ENCODE measurements around the gene SETD1A.

Gene SETD1A

DNA sequence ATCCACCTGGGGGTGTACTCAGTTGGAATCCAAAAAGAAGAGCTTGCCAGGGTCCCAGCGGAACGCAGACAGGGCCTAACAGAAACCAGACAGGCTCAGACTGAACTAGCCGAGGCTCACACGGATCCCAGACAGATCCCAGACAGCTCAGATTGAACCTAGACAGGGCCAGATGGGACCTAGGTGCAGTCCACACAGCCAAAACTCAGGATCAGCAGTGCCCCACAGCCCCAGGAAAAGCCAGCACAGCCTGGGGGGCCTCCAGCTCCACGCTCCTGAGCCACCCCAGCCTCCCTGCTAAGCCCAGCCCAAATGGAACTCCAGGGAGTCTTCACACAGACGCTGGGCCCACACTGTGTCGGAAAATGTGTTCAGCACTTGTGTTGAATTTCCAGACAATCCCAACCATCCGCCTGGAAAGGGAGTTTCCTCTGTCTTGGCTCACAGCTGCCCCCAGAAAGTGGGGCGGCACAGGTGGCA lies 45.3 kb downstream of the SETD1A start:
- H3K4me3 Mint-ChIP-seq, result peak overlapping the region in 1 of 3 experiments; percentile 30
- no peaks in the 10 kb centered on the region for H3K36me3 Mint-ChIP-seq (ENCODE audit: low read depth)
- H3K27ac Mint-ChIP-seq, result peak overlapping the region; percentile 69 to 90 (median 70)
- H3K27me3 Mint-ChIP-seq (ENCODE audit: low read depth), result peaks cover 6% of the 10 kb centered on the region
- peaks cover 40% of the 10 kb centered on the region for H3K4me1 Mint-ChIP-seq
- TF ChIP-seq, protein P1, sequence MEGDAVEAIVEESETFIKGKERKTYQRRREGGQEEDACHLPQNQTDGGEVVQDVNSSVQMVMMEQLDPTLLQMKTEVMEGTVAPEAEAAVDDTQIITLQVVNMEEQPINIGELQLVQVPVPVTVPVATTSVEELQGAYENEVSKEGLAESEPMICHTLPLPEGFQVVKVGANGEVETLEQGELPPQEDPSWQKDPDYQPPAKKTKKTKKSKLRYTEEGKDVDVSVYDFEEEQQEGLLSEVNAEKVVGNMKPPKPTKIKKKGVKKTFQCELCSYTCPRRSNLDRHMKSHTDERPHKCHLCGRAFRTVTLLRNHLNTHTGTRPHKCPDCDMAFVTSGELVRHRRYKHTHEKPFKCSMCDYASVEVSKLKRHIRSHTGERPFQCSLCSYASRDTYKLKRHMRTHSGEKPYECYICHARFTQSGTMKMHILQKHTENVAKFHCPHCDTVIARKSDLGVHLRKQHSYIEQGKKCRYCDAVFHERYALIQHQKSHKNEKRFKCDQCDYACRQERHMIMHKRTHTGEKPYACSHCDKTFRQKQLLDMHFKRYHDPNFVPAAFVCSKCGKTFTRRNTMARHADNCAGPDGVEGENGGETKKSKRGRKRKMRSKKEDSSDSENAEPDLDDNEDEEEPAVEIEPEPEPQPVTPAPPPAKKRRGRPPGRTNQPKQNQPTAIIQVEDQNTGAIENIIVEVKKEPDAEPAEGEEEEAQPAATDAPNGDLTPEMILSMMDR (IDR thresholded peaks at IDR 0.05; ENCODE audit: unreplicated experiment in 3 of 3), result no peak
- no peaks in the 10 kb centered on the region for H3K9me3 Mint-ChIP-seq

DNA sequence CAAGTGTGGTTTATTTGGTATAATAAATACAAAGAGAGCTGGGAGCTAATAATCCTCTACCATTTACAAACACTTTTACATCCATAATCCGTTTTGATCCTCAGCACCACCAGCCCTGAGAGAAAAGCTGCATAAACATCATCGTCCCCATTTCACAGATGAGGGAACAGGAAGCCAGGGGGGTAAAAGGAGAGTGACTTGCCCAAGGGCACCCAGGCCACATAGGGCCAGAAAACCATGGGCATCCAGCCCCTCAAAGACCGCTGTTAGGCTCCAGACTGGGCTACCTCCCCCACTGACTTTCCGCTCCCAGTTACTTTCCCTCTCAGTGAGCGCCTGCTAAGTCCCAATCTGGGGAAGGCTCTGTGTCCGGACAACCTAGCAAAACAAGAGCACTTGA lies 46.2 kb downstream of the SETD1A start:
- Mint-ChIP-seq H3K4me3 (peak overlapping the region in 1 of 3 experiments; percentile 2), H3K9me3 (no peaks in the 10 kb centered on the region), H3K4me1 (peaks cover 35% of the 10 kb centered on the region), H3K36me3 (ENCODE audit: low read depth) (no peaks in the 10 kb centered on the region), H3K27ac (peak overlapping the region in 2 of 3 experiments; percentile 50 to 70), H3K27me3 (ENCODE audit: low read depth) (peaks cover 6% of the 10 kb centered on the region)
- TF ChIP-seq, protein P1 (IDR thresholded peaks at IDR 0.05; ENCODE audit: unreplicated experiment in 3 of 3), result no peak

DNA sequence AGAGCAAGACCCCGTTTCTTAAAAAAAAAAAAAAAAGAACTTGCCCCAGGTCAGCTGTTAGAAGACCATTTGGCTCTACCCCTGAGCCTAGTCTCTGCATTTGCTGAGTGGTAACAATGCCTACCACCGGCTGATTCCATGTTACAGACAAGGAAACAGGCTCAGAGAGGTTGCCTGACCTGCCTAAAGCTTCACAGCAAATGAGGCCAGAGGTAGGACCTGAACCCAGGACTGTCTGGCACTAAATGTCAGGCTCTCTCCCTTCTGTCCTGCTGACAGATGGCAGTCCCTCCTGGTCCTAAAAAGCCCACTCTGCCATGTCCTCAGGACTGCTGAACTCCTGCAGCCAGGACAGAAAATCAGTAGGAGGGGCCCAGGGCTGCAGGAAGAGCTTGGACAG lies 47.1 kb downstream of the SETD1A start:
- Mint-ChIP-seq H3K4me1 (peaks cover 37% of the 10 kb centered on the region), H3K27ac (no peak overlapping the region), H3K27me3 (ENCODE audit: low read depth) (peaks cover 7% of the 10 kb centered on the region), H3K36me3 (ENCODE audit: low read depth) (no peaks in the 10 kb centered on the region), H3K9me3 (no peaks in the 10 kb centered on the region), H3K4me3 (no peak overlapping the region)
- TF ChIP-seq, protein P1 (IDR thresholded peaks at IDR 0.05; ENCODE audit: unreplicated experiment in 3 of 3), result no peak

DNA sequence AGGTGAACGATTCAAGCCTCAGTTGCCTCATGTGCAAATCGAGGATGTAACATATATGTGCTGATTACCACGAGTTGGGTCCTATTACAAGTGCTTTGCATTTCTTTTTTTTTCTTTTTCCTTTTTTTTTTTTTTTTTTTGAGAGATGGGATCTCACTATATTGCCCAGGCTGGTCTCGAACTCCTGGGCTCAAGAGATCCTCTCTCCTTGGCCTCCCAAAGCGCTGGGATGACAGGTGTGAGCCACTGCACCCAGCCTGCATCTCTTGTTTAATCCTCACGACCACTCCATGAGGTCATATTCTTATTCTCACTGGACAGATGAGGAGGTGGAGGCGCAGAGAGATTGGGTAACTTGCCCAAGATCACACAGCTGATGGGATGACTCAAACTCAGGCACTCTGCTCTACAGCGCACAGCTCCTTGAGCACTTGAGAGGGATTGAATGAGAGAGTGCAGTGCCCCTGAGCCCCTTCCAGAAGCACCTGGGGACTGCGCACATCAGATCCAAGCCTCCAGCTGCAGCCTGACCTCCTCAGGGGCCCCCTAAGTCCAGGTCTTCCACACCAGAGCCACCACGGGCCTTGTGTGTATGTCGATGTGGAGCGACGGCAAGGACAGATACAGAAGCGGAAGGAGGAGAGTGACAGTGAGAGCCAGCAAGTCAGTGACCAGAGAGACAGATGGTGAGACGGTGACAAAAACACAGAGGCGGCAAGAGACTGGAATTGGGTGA lies 48.0 kb downstream of the SETD1A start:
- Mint-ChIP-seq H3K4me1 (peaks cover 40% of the 10 kb centered on the region), H3K4me3 (peak overlapping the region in 1 of 3 experiments; percentile 45), H3K27me3 (ENCODE audit: low read depth) (peaks cover 13% of the 10 kb centered on the region), H3K9me3 (no peaks in the 10 kb centered on the region), H3K36me3 (ENCODE audit: low read depth) (no peaks in the 10 kb centered on the region), H3K27ac (peak overlapping the region in 2 of 3 experiments; percentile 4 to 41)
- TF ChIP-seq, protein P1 (IDR thresholded peaks at IDR 0.05; ENCODE audit: unreplicated experiment in 3 of 3), result no peak

DNA sequence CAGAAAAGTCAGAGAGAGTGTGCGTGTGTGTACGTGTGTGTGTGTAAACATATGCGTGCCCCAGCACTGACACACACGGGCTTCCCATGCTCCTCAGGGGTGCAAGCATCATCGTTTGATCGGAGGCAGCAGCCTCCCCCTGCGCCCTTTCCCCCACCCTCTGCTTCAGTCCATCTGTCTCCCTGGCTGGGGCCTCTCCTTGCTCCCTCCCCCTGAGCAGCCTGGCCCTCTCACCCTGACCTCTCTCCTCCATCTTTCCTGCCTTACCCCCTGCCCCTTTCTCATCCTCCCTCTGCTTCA lies 48.5 kb downstream of the SETD1A start:
- Mint-ChIP-seq H3K27me3 (ENCODE audit: low read depth) (peaks cover 14% of the 10 kb centered on the region), H3K4me1 (peaks cover 40% of the 10 kb centered on the region), H3K36me3 (ENCODE audit: low read depth) (no peaks in the 10 kb centered on the region), H3K9me3 (no peaks in the 10 kb centered on the region), H3K4me3 (peak overlapping the region in 1 of 3 experiments; percentile 45), H3K27ac (peak overlapping the region in 2 of 3 experiments; percentile 4 to 41)
- TF ChIP-seq, protein P1 (IDR thresholded peaks at IDR 0.05; ENCODE audit: unreplicated experiment in 3 of 3), result no peak

DNA sequence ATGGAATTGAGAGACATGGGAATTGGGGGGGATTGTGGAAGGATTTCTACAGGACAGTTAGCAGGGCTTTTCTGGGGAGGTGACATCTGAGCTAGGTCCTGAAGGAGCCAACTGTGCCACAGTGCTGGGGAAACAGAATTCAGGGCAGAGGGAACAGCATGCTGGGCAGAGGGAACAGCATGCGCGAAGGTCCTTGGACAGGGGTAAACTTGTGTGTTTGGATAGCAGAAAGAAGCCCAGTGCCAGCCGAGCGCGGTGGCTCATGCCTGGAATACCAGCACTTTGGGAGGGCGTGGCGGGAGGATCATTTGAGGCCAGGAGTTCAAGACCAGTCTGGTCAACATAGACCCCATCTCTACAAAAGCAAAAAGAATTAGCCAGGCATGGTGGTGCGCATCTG lies 49.0 kb downstream of the SETD1A start:
- peak overlapping the region in 2 of 3 experiments; percentile 4 for H3K27ac Mint-ChIP-seq
- H3K36me3 Mint-ChIP-seq (ENCODE audit: low read depth), result no peaks in the 10 kb centered on the region
- H3K9me3 Mint-ChIP-seq, result no peaks in the 10 kb centered on the region
- H3K27me3 Mint-ChIP-seq (ENCODE audit: low read depth), result peaks cover 20% of the 10 kb centered on the region
- TF ChIP-seq, protein P1 (IDR thresholded peaks at IDR 0.05; ENCODE audit: unreplicated experiment in 3 of 3), result no peak
- peak overlapping the region in 2 of 3 experiments; percentile 17 to 47 for H3K4me3 Mint-ChIP-seq
- peaks cover 40% of the 10 kb centered on the region for H3K4me1 Mint-ChIP-seq

Measured in nephron (organoid).